Stimulated activated CD8-positive, alpha-beta memory T cell treated with anti-CD3 and anti-CD28 coated beads, Interleukin-12 subunit alpha, Interleukin-12 subunit beta, amount 100 ng/mL, for 24 hours (primary cell): ENCODE data around the gene KRT6A.
"Not testable (repeated sequence)": the region's sequence is repeated elsewhere in the genome, so short reads cannot be mapped to it uniquely, and the experiment has no call there.

Experiments
- DNase-seq: peaks from one replicate; pipeline ENCODE4 v3.0.0-alpha.2; 2020; ENCODE audit errors: extremely low read depth

Gene KRT6A

DNA sequence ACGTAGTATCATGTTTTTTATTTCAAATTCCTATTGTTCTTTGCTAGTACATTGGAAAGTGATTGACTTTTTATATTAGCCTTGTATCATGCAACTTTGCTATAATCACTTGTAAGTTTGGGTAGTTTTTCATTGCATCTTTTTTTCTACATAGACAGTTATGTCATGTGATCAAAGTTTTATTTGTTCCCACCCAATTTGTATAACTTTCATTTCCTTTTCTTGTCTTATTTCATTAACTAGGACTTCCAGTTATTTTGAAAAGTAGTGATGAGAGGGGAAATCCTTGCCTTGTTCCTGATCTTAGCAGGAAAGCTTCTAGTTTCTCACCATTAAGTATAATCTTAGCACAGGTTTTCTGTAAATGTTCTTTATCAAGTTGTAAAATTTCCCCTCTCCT, 9.8 kb upstream of the KRT6A start:
- no peak for DNase-seq

DNA sequence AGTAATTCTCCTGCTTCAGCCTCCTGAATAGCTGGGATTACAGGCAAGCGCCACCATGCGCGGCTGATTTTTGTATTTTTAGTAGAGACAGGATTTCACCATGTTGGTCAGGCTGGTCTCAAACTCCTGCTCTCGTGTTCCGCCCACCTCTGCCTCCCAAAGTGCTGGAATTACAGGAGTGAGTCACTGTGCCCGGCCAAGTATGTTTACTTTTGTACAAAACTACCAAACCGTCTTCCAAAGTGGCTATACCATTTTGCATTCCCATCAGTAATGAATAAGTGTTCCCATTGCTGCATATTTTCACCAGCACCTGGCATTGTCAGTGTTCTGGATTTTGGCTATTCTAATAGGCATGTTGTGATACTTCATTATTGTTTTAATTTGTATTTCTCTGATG, 8.4 kb upstream of the KRT6A start:
- no peak for DNase-seq

DNA sequence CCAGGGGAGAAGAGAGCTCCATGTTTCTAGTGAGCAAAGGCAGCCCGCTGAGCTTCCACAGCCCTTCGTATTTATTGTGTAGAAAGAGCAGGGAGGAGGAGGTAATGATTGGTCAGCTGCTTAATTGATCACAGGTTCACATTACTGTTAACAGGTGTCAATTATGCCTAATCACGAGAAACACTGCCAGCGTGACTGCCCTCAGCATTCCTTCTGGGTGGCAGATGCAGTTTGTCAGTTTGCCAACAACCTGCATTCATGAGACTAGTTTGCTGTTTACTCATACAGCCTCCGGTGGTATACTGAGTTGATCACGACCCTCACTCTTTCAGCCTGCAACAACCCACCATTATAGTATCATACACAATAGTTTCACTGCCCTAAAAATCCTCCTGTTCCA, 7.5 kb upstream of the KRT6A start:
- not testable (repeated sequence) for DNase-seq

DNA sequence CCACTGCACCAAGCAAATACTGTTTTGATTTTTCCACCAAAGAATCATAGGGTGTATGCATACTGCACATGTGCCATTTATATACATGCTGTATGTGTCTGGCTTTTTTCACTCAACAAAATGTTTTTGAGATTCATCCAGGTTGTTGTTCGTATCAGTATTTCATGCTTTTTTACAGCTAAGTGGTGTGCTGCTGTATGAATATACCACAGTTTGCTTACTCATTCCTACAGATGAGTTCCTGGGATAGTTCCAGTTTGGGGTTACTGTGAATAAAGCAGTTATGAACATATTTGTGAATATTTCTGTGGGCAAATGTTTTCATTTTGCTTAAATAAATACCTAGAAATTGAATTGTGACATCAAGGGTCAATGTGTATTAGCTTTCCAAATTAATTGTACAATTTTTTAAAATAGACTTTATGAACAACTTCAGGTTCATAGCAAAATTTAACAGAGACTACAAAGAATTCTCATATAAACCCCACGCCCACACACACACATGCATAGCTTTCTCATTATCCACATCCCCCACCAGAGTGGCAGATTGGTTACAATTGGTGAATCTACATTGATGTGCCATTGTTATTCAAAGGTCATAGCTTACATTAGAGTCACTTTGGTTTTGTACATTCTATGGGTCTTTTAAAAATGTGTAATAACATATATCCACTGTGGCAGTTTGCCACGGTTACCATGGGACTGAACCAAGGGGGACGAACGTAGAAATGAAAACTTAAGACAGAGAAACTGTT, 6.9 kb upstream of the KRT6A start:
- no peak for DNase-seq

DNA sequence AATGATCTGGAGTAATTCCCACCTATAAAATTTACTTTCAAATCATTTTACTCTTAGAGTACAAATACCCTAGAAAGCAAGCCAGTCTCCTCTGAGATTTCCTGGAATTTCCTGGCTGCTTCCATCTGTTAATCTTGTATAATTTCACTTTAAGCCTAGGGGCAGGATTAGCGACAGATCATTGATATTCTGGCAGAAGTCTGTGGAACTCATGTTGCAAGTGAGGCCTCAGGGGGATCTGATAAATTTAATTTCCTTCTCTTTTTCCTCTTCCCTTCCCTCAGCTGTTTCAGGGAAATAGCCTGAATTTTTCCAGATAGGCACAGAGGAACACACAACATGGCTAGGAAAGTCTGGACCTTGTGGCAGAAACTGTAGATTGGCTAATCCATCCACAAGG, 5.9 kb upstream of the KRT6A start:
- DNase-seq, result no peak

DNA sequence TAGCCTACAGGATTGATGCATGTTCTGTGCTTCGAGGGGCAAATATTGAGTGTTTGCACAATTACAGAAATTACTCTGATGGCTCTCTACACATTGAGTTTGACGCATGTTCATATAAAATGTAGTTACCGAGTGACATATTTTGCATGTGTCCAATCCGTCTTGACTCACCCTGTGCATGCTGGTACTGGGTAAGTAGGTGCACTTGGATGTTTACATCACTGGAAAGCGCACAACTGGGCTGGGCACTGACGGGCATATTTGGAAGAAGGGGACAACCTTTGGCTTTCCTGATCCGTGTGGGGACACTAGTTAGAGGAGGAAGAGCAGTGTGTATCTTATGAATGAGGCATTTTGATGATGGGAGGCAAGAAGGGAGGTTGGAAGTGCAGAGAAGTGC, 4.9 kb upstream of the KRT6A start:
- no peak for DNase-seq

DNA sequence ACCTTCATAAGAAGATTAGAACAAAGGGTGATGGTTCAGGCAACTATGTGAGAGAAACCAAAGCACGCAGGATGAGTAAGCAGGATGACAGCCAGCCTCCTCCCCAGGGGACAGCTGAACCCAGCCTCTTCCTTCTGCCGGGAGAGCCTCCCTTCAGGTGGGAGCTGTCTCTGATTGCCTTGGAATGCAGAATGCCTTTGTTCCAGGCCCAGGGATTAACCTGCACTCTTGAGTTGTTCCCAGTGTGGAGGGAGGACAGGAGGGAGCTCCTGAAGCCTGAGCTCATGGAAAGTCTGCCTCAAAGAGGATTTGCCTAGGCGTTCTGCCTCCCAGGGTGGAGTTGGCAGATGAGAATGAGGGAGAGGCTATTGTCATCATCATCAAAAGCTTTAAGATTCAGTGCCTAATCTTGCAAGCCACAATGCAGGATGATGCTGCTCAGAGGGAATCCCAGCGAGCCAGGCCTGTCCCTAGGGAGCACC, 3.6 kb upstream of the KRT6A start:
- no peak for DNase-seq

DNA sequence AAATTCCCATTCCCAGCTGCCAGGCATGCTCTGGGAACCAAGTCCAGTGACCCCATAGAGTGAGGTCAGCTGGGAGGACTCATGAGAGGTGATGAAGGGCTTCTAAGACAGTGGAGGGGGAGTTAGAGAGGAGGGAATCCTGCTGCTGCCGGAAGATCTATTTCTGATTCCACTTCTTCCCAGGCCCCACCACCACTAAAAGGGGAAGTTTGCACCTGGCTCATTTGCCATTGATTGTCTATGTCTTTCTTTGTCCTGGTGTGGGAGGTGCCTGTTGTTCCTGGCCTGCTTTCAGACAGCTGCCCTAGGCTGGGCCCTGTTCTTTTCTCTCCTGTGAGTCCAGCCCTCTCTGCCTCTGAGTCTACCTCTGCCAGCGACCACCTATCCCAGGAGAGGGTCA, 3.0 kb upstream of the KRT6A start:
- no peak for DNase-seq

DNA sequence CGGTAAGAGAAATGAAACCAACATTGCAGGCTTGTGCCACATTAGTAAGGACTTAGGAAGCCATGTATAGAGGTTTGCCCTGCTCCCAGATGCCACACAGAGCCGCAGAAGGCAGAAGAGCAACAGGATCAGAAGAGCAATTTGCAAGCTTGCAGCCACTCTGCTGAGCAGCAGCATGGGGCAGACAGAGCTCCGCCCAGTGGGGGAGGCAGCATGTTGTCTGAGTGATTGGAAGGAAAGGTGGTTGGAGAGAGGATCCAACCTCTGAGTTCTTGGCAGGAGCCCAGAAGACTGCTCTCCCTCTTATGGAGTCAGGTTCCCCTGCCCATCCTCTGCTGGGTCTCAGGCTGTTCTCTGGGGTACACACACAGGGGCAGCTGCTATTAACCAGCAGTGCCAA, 2.3 kb upstream of the KRT6A start:
- no peak for DNase-seq

DNA sequence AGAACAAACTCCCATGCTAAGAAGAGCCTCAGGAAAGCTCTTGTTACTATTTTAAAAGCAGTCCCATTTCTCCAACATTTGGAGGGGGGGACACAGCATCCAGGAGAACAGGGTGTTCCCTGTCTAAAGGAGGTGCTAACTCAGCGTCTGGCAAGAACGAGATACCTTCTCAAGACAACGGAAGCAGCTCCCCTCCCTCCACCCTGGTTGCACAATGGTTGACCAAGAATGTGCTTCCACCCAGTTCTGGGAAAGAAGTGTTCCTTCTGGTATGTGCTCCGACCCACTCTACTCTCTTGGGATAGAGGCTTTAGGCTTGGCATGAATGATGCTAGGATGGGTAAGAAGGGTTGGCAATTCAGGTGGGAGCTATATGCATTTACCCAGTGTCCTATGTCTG, 1.5 kb upstream of the KRT6A start:
- no peak for DNase-seq

DNA sequence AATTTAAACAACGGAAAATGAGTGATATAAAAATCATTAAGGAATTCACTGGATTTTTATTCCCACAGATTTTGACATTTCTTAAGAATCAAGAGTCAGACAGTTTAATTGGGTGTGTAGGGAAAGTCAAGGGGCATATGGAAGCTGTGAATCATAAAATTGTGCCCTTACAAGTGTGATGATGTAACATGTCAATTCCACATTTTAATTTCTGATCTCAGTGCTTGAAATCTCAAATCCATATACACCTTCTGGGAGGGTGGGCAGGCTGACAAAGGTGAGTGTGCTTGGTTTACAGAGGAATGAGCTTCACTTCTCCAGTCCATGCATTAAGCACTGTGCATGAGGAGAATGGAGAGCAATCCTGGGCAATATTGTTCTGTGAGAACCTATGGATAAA, 1.0 kb upstream of the KRT6A start:
- DNase-seq, result no peak

DNA sequence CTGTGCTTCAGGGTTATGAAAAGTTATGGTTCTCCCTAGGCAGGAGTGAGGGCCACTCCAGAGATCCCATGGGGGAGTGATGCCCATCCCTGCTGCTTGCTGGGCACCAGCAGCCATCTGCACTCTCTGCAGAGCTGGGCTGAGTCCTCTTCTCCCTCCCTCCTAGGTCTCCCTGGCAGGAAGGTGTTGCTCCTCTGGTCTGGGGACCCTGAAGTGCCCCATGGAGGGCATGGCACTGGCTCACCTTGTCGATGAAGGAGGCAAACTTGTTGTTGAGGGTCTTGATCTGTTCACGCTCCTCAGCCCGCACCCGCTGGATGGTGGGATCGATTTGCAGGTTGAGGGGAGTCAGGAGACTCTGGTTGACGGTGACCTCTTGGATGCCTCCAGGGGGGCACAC, 652 bp downstream of the KRT6A start:
- not testable (repeated sequence) for DNase-seq

DNA sequence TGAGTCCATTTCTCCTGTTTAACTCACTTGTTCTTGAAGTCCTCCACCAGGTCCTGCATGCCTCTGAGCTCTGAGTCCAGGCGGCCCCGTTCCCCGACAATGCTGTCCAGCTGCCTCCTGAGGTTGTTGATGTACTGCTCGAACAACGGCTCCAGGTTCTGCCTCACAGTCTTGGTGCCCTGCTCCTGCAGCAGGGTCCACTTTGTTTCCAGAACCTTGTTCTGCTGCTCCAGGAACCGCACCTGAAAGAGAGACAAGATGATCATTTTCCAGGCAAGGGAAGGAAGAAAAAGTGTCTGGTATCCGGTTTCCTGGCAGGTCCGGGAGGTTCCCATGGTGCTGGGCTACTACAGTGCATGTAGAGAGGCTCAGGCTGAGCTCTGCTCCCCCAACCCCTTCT, 1.6 kb downstream of the KRT6A start:
- DNase-seq, result not testable (repeated sequence)

DNA sequence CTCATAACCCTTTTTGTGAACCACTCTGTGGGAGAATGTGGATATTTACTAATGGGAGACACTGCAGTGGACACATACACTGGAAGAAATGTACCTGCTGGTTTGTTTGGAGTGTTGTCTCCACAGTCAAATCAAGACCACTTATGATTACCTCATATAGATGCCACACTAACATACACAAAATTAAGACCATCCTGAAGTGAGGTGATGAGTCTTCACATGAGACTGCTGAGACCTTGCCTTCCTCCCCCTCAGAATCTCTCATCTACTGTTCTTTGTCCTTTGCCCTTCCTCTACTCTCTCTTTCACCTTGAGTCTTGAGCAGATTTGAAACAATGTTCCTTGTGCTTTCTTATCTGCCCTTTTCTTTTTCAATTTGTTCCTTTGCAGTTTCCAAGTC, 4.3 kb downstream of the KRT6A start:
- no peak for DNase-seq

DNA sequence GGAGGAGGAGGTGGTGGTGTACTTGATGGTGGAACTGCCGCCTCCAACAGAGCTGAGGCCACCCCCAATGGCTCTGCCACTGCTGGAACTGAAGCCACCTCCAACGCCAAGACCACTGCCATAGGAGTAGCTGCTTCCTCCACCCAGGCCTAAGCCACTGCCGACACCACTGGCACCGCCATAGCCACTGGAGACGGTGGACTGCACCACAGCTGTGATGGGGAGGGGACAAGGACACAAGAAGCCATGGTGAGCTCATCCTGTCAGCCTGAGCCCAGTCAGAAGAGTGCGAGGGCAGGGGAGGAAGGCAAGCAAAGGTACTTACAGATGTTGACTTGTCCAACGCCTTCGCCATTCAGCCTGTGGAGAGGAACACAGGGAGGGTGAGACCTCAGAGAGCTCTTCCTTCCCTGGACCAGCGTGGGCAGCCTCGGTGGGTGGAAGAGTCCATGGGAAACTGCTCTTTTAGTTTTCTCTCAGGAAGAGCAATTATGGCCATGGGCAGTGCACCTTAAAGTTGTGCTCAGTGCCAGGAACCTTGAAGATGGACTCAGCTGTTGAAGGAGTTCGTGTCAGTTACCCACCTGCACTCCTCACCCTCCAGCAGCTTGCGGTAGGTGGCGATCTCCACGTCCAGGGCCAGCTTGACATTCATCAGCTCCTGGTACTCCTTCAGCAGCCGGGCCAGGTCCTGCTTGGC, 5.2 kb downstream of the KRT6A start:
- not testable (repeated sequence) for DNase-seq

DNA sequence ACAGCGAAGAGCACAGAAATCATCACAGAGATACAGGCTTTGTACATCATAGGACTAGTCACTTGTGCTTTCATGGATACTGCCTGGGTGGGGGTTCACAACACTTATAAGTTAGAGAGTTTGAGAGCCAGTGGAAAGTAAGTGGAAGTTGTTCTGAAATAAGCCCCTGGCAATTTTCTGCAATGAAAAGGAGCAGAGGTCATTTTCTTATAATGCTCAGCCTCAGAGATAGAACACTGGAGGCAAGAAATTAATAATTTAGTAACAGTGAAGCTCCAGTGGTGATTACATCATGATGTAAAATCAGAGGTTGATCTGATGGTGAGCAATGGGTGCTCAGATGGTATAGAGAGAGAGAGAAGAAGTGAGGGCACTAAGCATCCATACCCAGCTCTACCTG, 5.8 kb downstream of the KRT6A start:
- DNase-seq, result no peak

DNA sequence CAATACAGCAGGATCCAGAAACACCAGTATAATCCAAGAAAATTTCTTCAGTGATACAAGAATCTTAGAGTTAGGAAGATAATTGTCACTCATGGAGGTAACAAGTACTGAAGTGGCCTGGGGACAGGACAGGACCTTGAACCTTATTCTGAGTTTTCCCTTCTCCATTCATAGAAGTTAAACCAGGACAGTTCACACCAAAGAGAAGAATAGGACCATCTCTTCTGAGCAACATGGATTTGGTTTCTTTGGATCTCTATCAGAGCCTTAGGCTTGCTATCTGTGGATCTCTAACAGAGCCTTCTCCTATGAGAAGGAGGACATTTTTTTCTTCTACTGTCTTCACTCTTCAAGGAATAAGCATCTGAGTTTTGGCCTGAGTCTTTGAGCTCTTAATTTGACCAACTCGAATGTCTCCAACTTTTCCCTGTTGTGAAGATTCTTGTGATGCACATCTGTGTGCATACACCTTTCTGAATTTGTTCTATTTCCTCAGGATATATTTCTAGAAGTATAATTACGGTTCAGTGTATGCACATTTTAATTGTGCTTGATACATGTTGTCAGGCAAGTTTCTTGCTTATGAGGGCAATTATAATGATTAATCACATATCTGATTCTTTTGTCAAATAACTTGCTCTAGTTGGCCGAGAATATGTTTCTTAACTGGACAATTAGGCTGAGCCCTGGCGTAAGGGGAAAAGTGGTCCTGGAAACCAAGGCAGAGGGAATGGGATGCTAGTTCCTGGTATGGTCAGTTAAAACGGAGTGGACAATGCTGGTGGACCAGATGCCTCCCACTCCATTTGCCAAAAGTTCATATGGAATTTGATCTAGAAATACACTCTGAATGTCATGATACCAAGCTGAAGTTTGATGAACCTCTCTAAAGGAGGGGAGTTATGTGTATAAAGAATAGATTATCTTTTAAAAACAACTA, 6.6 kb downstream of the KRT6A start:
- DNase-seq, result no peak

DNA sequence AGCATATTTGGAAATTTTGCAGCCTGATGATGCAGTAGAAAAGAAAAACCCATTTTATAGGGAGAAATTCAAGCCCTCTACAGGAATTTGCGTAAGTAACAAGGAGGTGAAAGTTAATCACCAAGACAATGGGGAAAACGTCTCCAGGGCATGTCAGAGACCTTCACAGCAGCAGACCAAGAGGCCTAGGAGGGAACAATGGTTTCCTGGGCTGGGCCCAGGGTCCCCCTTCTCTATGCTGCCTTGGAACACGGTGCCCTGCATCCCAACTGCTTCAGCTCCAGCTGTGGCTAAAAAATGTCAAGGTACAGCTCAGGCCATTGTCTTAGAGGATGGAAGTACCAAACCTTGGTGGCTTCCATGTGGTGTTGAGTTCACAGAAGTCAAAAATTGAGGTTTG, 13.0 kb downstream of the KRT6A start:
- DNase-seq, result no peak

DNA sequence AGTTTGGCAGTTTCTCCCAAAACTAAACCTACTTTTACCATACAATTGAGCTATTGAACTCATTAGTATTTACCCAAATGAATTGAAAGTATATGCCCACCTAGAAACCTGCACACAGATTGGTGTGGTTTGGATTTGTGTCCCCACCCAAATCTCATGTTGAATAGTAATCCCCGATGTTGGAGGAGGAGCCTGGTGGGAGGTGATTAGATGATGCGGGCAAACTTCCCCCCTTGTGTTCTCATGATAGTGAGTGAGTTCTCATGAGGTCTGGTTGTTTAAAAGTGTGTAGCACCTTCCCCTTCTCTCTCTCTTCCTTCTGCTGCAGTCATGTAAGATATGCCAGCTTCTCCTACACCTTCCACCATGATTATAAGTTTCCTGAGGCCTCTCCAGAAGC, 15.4 kb downstream of the KRT6A start:
- no peak for DNase-seq

DNA sequence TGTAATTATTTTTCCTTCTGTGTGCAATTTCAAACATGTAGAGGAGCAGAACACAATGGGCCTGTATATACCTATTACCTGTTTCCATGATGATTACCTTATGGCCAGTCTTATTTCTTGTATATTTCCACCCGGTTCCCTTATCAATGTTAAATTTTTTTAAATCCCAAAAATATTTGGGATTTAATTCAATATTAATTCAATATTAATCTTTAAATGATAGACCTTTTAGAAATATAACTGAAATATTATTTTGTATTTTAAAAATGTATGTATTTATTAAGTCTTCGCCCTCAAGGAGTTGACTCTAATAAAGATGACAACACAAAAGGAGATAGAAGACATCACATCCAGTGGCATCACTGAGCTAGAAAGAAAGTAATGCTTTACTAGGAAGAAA, 18.8 kb downstream of the KRT6A start:
- no peak for DNase-seq

DNA sequence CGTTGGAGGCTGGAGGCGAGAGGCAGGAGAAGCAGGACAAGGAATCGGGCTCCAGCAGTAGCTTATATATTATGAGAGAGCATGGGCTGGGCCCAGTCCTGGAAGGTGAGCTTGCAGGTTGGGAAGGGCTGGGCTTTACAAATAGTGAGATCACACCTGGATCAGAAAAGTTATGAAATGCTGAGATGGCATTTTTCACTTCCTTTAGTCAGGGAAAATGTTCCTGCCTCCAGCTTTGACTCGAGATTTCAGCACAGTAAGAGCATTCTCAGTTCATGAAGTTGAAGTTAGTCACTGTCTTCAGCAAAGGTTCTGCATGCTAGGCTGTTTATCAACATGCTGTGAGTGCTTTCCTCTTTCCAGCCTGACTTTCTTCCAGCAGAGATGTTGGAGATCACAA, 19.3 kb downstream of the KRT6A start, which contains the start of gene KRT6C:
Gene KRT6C, minus strand, starts transcription at position 38 of the 400 bp plus-strand sequence. CDS start 68 bp downstream, outside the sequence.
- no peak for DNase-seq

DNA sequence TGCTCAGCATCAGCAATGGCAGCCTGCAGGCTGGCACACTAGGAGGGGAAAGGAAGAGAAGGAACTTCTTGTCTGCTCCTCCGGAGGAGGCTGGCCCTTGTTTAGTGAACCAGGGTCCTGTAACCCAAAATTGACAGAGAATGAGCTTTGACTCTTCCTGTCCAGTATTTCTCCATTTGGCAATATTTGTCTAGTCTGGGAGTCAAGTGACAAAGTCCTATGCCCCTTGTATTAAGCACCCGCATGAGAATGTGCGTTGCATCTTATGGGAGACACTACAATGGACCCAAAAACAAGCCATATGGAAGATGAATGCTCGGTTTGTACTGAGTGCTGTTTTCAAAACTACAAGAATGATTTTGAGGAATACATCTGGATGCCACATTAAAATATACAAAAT, 23.2 kb downstream of the KRT6A start:
- DNase-seq, result no peak
